H9 (cell line): ENCODE data around the gene MROH2A. TPM values are rescaled to one million over a fixed set of nuclear protein-coding genes. Genes with fewer than 3 reads are reported as not detected.

Experiments
- DNase-seq: peaks from one replicate; pipeline ENCODE4 v3.0.0-alpha.2; 2017
- H2AFZ ChIP-seq: one replicate; pipeline ENCODE4 v1.6.1; 2013; ENCODE audit warnings: mild to moderate bottlenecking, low read length, control low read depth, moderate library complexity
- H2AK5ac ChIP-seq: 2 replicates; pipeline ENCODE4 v1.6.1; 2013; ENCODE audit warnings: low read length, control low read depth, mixed read lengths; ENCODE audit not compliant: insufficient read length
- H2BK120ac ChIP-seq: one replicate; pipeline ENCODE4 v1.6.1; 2013; ENCODE audit warnings: low read depth, mild to moderate bottlenecking, low read length, control low read depth, inconsistent platforms; ENCODE audit not compliant: poor library complexity, severe bottlenecking
- H2BK12ac ChIP-seq: 2 replicates; pipeline ENCODE4 v1.6.1; 2013; ENCODE audit warnings: low read length, control low read depth, mixed read lengths, low read depth; ENCODE audit not compliant: insufficient read length
- H2BK15ac ChIP-seq: 2 replicates; pipeline ENCODE4 v1.6.1; 2013; ENCODE audit warnings: low read depth, low read length, control low read depth
- H2BK20ac ChIP-seq: one replicate; pipeline ENCODE4 v1.6.1; 2013; ENCODE audit warnings: low read depth, mild to moderate bottlenecking, low read length, control low read depth, inconsistent platforms; ENCODE audit not compliant: poor library complexity, severe bottlenecking
- H2BK5ac ChIP-seq: 2 replicates; pipeline ENCODE4 v1.6.1; 2013; ENCODE audit warnings: low read length, control low read depth, mixed read lengths; ENCODE audit not compliant: insufficient read length
- H3K14ac ChIP-seq: 2 replicates; pipeline ENCODE4 v1.6.1; 2013; ENCODE audit warnings: low read length, control low read depth; ENCODE audit not compliant: insufficient read depth
- H3K18ac ChIP-seq: 2 replicates; pipeline ENCODE4 v1.6.1; 2013; ENCODE audit warnings: low read depth, mild to moderate bottlenecking, mixed read lengths, low read length, control low read depth; ENCODE audit not compliant: insufficient read length
- H3K23ac ChIP-seq: 2 replicates; pipeline ENCODE4 v1.6.1; 2013; ENCODE audit warnings: low read length, control low read depth, mixed read lengths, low read depth; ENCODE audit not compliant: insufficient read length
- H3K23me2 ChIP-seq: 2 replicates; pipeline ENCODE4 v1.6.1; 2013; ENCODE audit warnings: low read depth, mild to moderate bottlenecking, mixed read lengths, low read length, control low read depth; ENCODE audit not compliant: insufficient read length, poor library complexity, severe bottlenecking
- H3K27ac ChIP-seq: 2 replicates; pipeline ENCODE4 v1.5.1; 2013; ENCODE audit warnings: low read length, control low read depth, mixed read lengths, low read depth; ENCODE audit not compliant: insufficient read length
- H3K27me3 ChIP-seq: 2 replicates; pipeline ENCODE4 v1.6.1; 2013; ENCODE audit warnings: low read length, control low read depth, inconsistent platforms; ENCODE audit not compliant: insufficient read depth
- H3K4ac ChIP-seq: 2 replicates; pipeline ENCODE4 v1.6.1; 2013; ENCODE audit warnings: low read depth, mild to moderate bottlenecking, control low read depth, inconsistent platforms, low read length, moderate library complexity
- H3K4me1 ChIP-seq: 2 replicates; pipeline ENCODE4 v1.6.1; 2013; ENCODE audit warnings: low read length, control low read depth, inconsistent platforms; ENCODE audit not compliant: insufficient read depth
- H3K4me2 ChIP-seq: 2 replicates; pipeline ENCODE4 v1.6.1; 2013; ENCODE audit warnings: low read length, control low read depth, mixed read lengths; ENCODE audit not compliant: insufficient read length, insufficient read depth
- H3K56ac ChIP-seq: 2 replicates; pipeline ENCODE4 v1.6.1; 2013; ENCODE audit warnings: low read depth, mild to moderate bottlenecking, mixed read lengths, low read length, control low read depth; ENCODE audit not compliant: insufficient read length
- H3K79me1 ChIP-seq: 2 replicates; pipeline ENCODE4 v1.6.1; 2013; ENCODE audit warnings: low read depth, mild to moderate bottlenecking, moderate library complexity, low read length, control low read depth, inconsistent platforms; ENCODE audit not compliant: insufficient read depth, poor library complexity, severe bottlenecking
- H3K79me2 ChIP-seq: 2 replicates; pipeline ENCODE4 v1.6.1; 2013; ENCODE audit warnings: low read length, control low read depth, inconsistent platforms; ENCODE audit not compliant: insufficient read depth
- H3K9ac ChIP-seq: 2 replicates; pipeline ENCODE4 v1.6.1; 2013; ENCODE audit warnings: low read length, control low read depth, mixed read lengths; ENCODE audit not compliant: insufficient read length; ENCODE audit errors: extremely low read depth
- H3K9me3 ChIP-seq: one replicate; pipeline ENCODE4 v1.6.1; 2013; ENCODE audit warnings: low read depth, low read length, inconsistent platforms; ENCODE audit not compliant: control insufficient read depth
- H3T11ph ChIP-seq: one replicate; pipeline ENCODE4 v1.6.1; 2013; ENCODE audit warnings: mild to moderate bottlenecking, low read length, control low read depth, inconsistent platforms
- H4K20me1 ChIP-seq: one replicate; pipeline ENCODE4 v1.6.1; 2013; ENCODE audit not compliant: control insufficient read depth, insufficient read length, insufficient read depth
- H4K5ac ChIP-seq: 2 replicates; pipeline ENCODE4 v1.6.1; 2013; ENCODE audit warnings: low read depth, mild to moderate bottlenecking, mixed read lengths, low read length, control low read depth; ENCODE audit not compliant: insufficient read length
- H4K8ac ChIP-seq: replicated peaks from 2 replicates; pipeline ENCODE4 v1.6.1; 2013; ENCODE audit warnings: low read length, control low read depth, mixed read lengths, low read depth; ENCODE audit not compliant: insufficient read length
- H4K91ac ChIP-seq: 2 replicates; pipeline ENCODE4 v1.6.1; 2013; ENCODE audit warnings: low read depth, mild to moderate bottlenecking, moderate library complexity, mixed read lengths, low read length, control low read depth; ENCODE audit not compliant: insufficient read length
- H3K27ac Mint-ChIP-seq, 3 experiments: 2 replicates in 2 of 3; 3 replicates in 1 of 3; pipeline ENCODE4 v1.8.0; 2020 to 2021; ENCODE audit warnings: mixed read lengths in 3 of 3, mild to moderate bottlenecking in 1 of 3, moderate library complexity in 1 of 3
- H3K27me3 Mint-ChIP-seq: 2 replicates; pipeline ENCODE4 v1.8.0; 2021; ENCODE audit warnings: low read depth, mild to moderate bottlenecking, moderate library complexity, mixed read lengths
- H3K36me3 Mint-ChIP-seq, 3 experiments: 2 replicates in 2 of 3; 3 replicates in 1 of 3; pipeline ENCODE4 v1.8.0; 2020 to 2021; ENCODE audit warnings: low read depth in 3 of 3, mixed read lengths in 3 of 3; ENCODE audit not compliant: insufficient read depth in 1 of 3
- H3K4me1 Mint-ChIP-seq, 2 experiments: 2 replicates each; pipeline ENCODE4 v1.8.0; 2020; ENCODE audit warnings: mixed read lengths in 2 of 2
- H3K4me3 Mint-ChIP-seq, 2 experiments: 2 replicates in 1 of 2; 3 replicates in 1 of 2; pipeline ENCODE4 v1.8.0; 2020 to 2021; ENCODE audit warnings: mild to moderate bottlenecking in 2 of 2, mixed read lengths in 2 of 2, moderate library complexity in 1 of 2
- H3K9me3 Mint-ChIP-seq, 2 experiments: 2 replicates in 1 of 2; 3 replicates in 1 of 2; pipeline ENCODE4 v1.8.0; 2020; ENCODE audit warnings: mild to moderate bottlenecking in 2 of 2, mixed read lengths in 2 of 2, moderate library complexity in 1 of 2
- CTCF ChIP-seq: fragments of 200-600 bp; sonication (generic); conservative IDR thresholded peaks from 3 replicates; pipeline ENCODE4 v1.8.0; 2021; ENCODE audit warnings: antibody characterized with exemption, mild to moderate bottlenecking
- WGBS: extraction: QIAGEN DNeasy Blood & Tissue Kit; methylation state at CpG from one replicate; pipeline ENCODE4 v1.1.7; 2013; ENCODE audit warnings: missing lambda C conversion rate, low lambda C conversion rate, mixed read lengths; ENCODE audit not compliant: insufficient read length; ENCODE audit errors: extremely low coverage; 5-methylcytosine and 5-hydroxymethylcytosine counted together
- total RNA-seq: library from RNA; stranded (reverse); gene quantifications from 2 replicates; pipeline ENCODE4 v1.2.1, GENCODE V29; 2021

The MROH2A gene
- total RNA-seq, 1 experiment from 2014 or later = not detected

- Histone ChIP-seq H3K23ac (no peak overlapping the region), H3K18ac (no peak overlapping the region)
These were observed 66.1 kb downstream of the MROH2A start for GRCh38 chr2:233844064-233844807.

More at GRCh38 chr2:233844064-233844807, 66.1 kb downstream of the MROH2A start:
- H3K56ac ChIP-seq = no peak overlapping the region
- H3K36me3 Mint-ChIP-seq = peaks cover 89 to 100% (median 96%) of the 10 kb centered on the region in 3 experiments
- H3K9ac ChIP-seq = no peak overlapping the region
- no peak overlapping the region for H2BK20ac ChIP-seq
- H3K79me1 ChIP-seq = peaks cover 6% of the 10 kb centered on the region
- no peak overlapping the region for H4K91ac ChIP-seq
- no peak for DNase-seq
- H3K4me2 ChIP-seq = no peak overlapping the region
- no peaks in the 10 kb centered on the region for H4K20me1 ChIP-seq
- H3K27ac ChIP-seq = no peak overlapping the region
- no peak overlapping the region for H3K4me3 Mint-ChIP-seq
- H2AFZ ChIP-seq = no peak overlapping the region
- no peaks in the 10 kb centered on the region for H3K9me3 Mint-ChIP-seq
- H3K27me3 ChIP-seq = no peaks in the 10 kb centered on the region
- no peak overlapping the region for H2BK12ac ChIP-seq
- no peak overlapping the region for H2BK15ac ChIP-seq
- no peak overlapping the region for H3K4ac ChIP-seq
- no peak overlapping the region for H4K8ac ChIP-seq
- no peak overlapping the region for H2BK120ac ChIP-seq
- H3K23me2 ChIP-seq = no peaks in the 10 kb centered on the region
- H4K5ac ChIP-seq = no peak overlapping the region
- H3T11ph ChIP-seq = no peak overlapping the region
- no peak overlapping the region for H2AK5ac ChIP-seq
- no peak overlapping the region; a peak in 1 of 7 replicates for H3K27ac Mint-ChIP-seq
- no peak overlapping the region for H3K14ac ChIP-seq
- WGBS = no CpG with 5 or more reads among the region's 19 CpGs
- H3K9me3 ChIP-seq = no peaks in the 10 kb centered on the region
- H2BK5ac ChIP-seq = no peak overlapping the region
- no peak for TF ChIP-seq CTCF
- peaks cover 12 to 15% of the 10 kb centered on the region in 2 experiments for H3K4me1 Mint-ChIP-seq
- H3K4me1 ChIP-seq = no peaks in the 10 kb centered on the region
- peaks cover 21% of the 10 kb centered on the region; the same call in 1 of the 2 replicates for H3K79me2 ChIP-seq
- no peaks in the 10 kb centered on the region for H3K27me3 Mint-ChIP-seq
